Ishikawa (cell line): Measurements from ENCODE around the gene RTN4IP1.

Experiments
- EP300 ChIP-seq: IDR thresholded peaks from 2 replicates; pipeline ENCODE4 v1.6.1; 2012; ENCODE audit warnings: borderline replicate concordance
- MAX ChIP-seq: IDR thresholded peaks from 2 replicates; pipeline ENCODE4 v1.6.1; 2012
- TCF12 ChIP-seq: IDR thresholded peaks from 2 replicates; pipeline ENCODE4 v1.6.1; 2012; ENCODE audit warnings: low read depth

- no peak for TF ChIP-seq TCF12
- TF ChIP-seq MAX, result no peak
- no peak for TF ChIP-seq EP300
Observed at GRCh38 chr6:106626485-106626884, 2.8 kb downstream of the RTN4IP1 start.
